Measurements from ENCODE around the gene LRCH4. TPM values are rescaled to one million over a fixed set of nuclear protein-coding genes. Genes with fewer than 3 reads are reported as not detected.

The LRCH4 gene
- total and polyA plus RNA-seq, 9 of the 15 experiments (the other 6 are each of a cell fraction or from before 2014, with no cell fraction given): 0.06 to 63.3 (median 15.0) TPM

GRCh38 chr7:100620804-100621203, 34.9 kb upstream of the LRCH4 start:
- Histone ChIP-seq H3K36me3 (ENCODE audit: control insufficient read depth, insufficient read depth, low read length) (peaks cover 28% of the 10 kb centered on the region), H3K27ac (ENCODE audit: extremely low read depth, low read depth, low read length) (no peak overlapping the region), H4K20me1 (replicated peaks; ENCODE audit: control insufficient read depth, insufficient read depth, low read length) (no peaks in the 10 kb centered on the region), H3K4me2 (ENCODE audit: insufficient read depth, low read length) (no peak overlapping the region), H3K9me1 (ENCODE audit: control insufficient read depth, insufficient read depth, low read length) (no peaks in the 10 kb centered on the region), H3K79me2 (ENCODE audit: control insufficient read depth, insufficient read depth, low read length) (peaks cover 2% of the 10 kb centered on the region; the same call in 2 of the 3 replicates), H3K9me3 (replicated peaks; ENCODE audit: control insufficient read depth, insufficient read depth, low read depth, low read length) (no peaks in the 10 kb centered on the region), H3K9ac (ENCODE audit: insufficient read depth in 1 of 2, low read depth in 2 of 2, low read length in 2 of 2) (no peak overlapping the region), H3K4me3 (no peak overlapping the region), H3K27me3 (ENCODE audit: control insufficient read depth in 2 of 2, insufficient read depth in 2 of 2, low read length in 2 of 2) (no peaks in the 10 kb centered on the region), H3K4me1 (replicated peaks in 1 of 2; ENCODE audit: control insufficient read depth in 2 of 2, insufficient read depth in 2 of 2, low read length in 2 of 2) (peaks cover 10 to 17% of the 10 kb centered on the region in 2 experiments; a peak in 4 of 5 replicates), H2AFZ (ENCODE audit: low read depth, low read length) (no peak overlapping the region)
- ATAC-seq (no peak; the same call in 2 of the 3 replicates), DNase-seq (ENCODE audit: extremely low read depth in 1 of 4, low spot score in 3 of 4) (no peak), FAIRE-seq (no peak)
- CTCF ChIA-PET (ENCODE audit: low intra/inter-chr PET ratio): no interaction called here
- in situ Hi-C loops (cut with MboI): no loop called here
- BruUV-seq (replicated peaks): no TSS peak
- POLR2A ChIA-PET: interaction anchor here (0.6 to 7.0 kb wide), 3 partner anchors 6 to 29 kb away, joined by 3 to 54 read pairs (median 3); partner anchors contain the start of gene MOSPD3
- WGBS (ENCODE audit: insufficient coverage, low coverage, missing lambda C conversion rate): 89% methylated on average over 23 of the region's 23 CpGs
- intact Hi-C loops (cut with micrococcal nuclease): no loop called here
- TF ChIP-seq RBM22 (IDR thresholded peaks at IDR 0.05; ENCODE audit: low read depth, low read length, poor library complexity, severe bottlenecking) (peak; percentile 66), HOXB6 (CRISPR knock-in tag; IDR thresholded peaks at IDR 0.05; ENCODE audit: borderline replicate concordance) (no peak), SFPQ (IDR thresholded peaks at IDR 0.05; ENCODE audit: low read depth, low read length) (no peak), RBFOX2 (IDR thresholded peaks at IDR 0.05; ENCODE audit: low read depth, low read length) (peak; percentile 41; the same call in 1 of the 2 replicates), POLR2G (IDR thresholded peaks at IDR 0.05; ENCODE audit: low read depth, low read length) (peak; percentile 77), ZNF280A (IDR thresholded peaks at IDR 0.05; ENCODE audit: low read depth, partially characterized antibody) (no peak), RREB1 (CRISPR knock-in tag; IDR thresholded peaks at IDR 0.05) (no peak), SPI1 (IDR thresholded peaks at IDR 0.05; ENCODE audit: borderline replicate concordance, low read depth, low read length) (no peak), ZNF785 (CRISPR knock-in tag; IDR thresholded peaks at IDR 0.05) (no peak), ZNF699 (CRISPR knock-in tag; IDR thresholded peaks at IDR 0.05; ENCODE audit: insufficient replicate concordance) (no peak), ZNF766 (CRISPR knock-in tag; conservative IDR thresholded peaks at IDR 0.05) (no peak)

Data from K562 (cell line).